GM12878 (cell line): ENCODE data around the gene TBPL2. TPM values are rescaled to one million over a fixed set of nuclear protein-coding genes. Genes with fewer than 3 reads are reported as not detected.

Experiments used
- ATAC-seq: fragments of 200-7000 bp; cut with Tn5 transposase; 3 replicates; pipeline ENCODE4 v1.9.1; 2020; ENCODE audit warnings: mild to moderate bottlenecking, moderate library complexity
- BruUV-seq: library from RNA; stranded (reverse); fragments of 400-500 nt; replicated peaks from 2 replicates; lab custom pipeline; 2021; lab: Mats Ljungman, UMichigan
- CTCF ChIA-PET: fragments of 300-600 bp; sonication (Branson Sonifier 250); formaldehyde crosslinking; extraction: SDS; loops from one replicate; lab custom pipeline; 2021; ENCODE audit warnings: inconsistent platforms; lab: Yijun Ruan, JAX
- POLR2A ChIA-PET: fragments of 350-600 bp; formaldehyde crosslinking; extraction: SDS; loops from one replicate; lab custom pipeline; 2021; ENCODE audit warnings: inconsistent platforms; lab: Charles Lee
- RAD21 ChIA-PET: fragments of 300-600 bp; sonication (Branson Sonifier 250); formaldehyde crosslinking; loops from one replicate; lab custom pipeline; 2023; ENCODE audit warnings: antibody characterized with exemption; ENCODE audit not compliant: unreplicated experiment; lab: Charles Lee
- SMC1A ChIA-PET: fragments of 300-600 bp; sonication (Branson Sonifier 250); formaldehyde crosslinking; loops from one replicate; lab custom pipeline; 2023; ENCODE audit not compliant: unreplicated experiment, uncharacterized antibody; lab: Charles Lee
- DNase-seq: peaks from one replicate; pipeline ENCODE4 v3.0.0-alpha.2; 2011; ENCODE audit warnings: low read depth, low spot score
- FAIRE-seq: peaks from 3 replicates; lab custom pipeline; 2011; peaks lifted over from hg19 to GRCh38; lab: Jason Lieb, UNC
- H2AFZ ChIP-seq: 2 replicates; pipeline ENCODE4 v1.6.0; 2011; ENCODE audit warnings: low read depth, low read length, control low read depth; ENCODE audit not compliant: control insufficient read depth
- H3K27ac ChIP-seq: 2 replicates; pipeline ENCODE4 v1.5.1; 2011; ENCODE audit warnings: control low read depth; ENCODE audit not compliant: control insufficient read depth, insufficient read depth
- H3K27me3 ChIP-seq, 2 experiments: replicated peaks in 1 of 2; 2 replicates each; pipeline versions ENCODE4 v1.6.0 to v1.6.1; 2011; ENCODE audit warnings: low read length in 1 of 2; ENCODE audit not compliant: control insufficient read depth in 2 of 2, insufficient read depth in 2 of 2
- H3K36me3 ChIP-seq, 2 experiments: 2 replicates each; pipeline ENCODE4 v1.5.1; 2011; ENCODE audit warnings: low read length in 1 of 2; ENCODE audit not compliant: control insufficient read depth in 2 of 2, insufficient read depth in 2 of 2
- H3K4me1 ChIP-seq: 2 replicates; pipeline ENCODE4 v1.6.1; 2011; ENCODE audit warnings: mild to moderate bottlenecking, low read length, moderate library complexity, mixed read lengths; ENCODE audit not compliant: control insufficient read depth, insufficient read depth
- H3K4me2 ChIP-seq: 2 replicates; pipeline ENCODE4 v1.6.0; 2011; ENCODE audit warnings: control low read depth; ENCODE audit not compliant: control insufficient read depth, insufficient read depth
- H3K4me3 ChIP-seq: fragments of 200-600 bp; sonication (generic); 2 replicates; pipeline ENCODE4 v1.5.1; 2016
- H3K79me2 ChIP-seq: 2 replicates; pipeline ENCODE4 v1.6.0; 2011; ENCODE audit warnings: low read length; ENCODE audit not compliant: control insufficient read depth, insufficient read depth
- H3K9ac ChIP-seq: 2 replicates; pipeline ENCODE4 v1.8.0; 2011; ENCODE audit warnings: low read length, control low read depth, mixed read lengths; ENCODE audit not compliant: control insufficient read depth, insufficient read depth
- H3K9me3 ChIP-seq: replicated peaks from 3 replicates; pipeline ENCODE4 v1.5.1; 2011; ENCODE audit warnings: mild to moderate bottlenecking, low read length; ENCODE audit not compliant: control insufficient read depth, insufficient read depth
- H4K20me1 ChIP-seq: 2 replicates; pipeline ENCODE4 v1.6.0; 2011; ENCODE audit not compliant: control insufficient read depth, insufficient read depth
- ELK1 ChIP-seq: IDR thresholded peaks from 2 replicates; pipeline ENCODE4 v1.6.1; 2012; ENCODE audit warnings: low read depth, low read length, improper control_type of control experiment
- EP300 ChIP-seq, 2 experiments: fragments of 150-350 bp in 1 of 2; IDR thresholded peaks; 2 replicates each; pipeline ENCODE4 v1.6.1; 2011 to 2012; ENCODE audit warnings: low read depth in 2 of 2, low read length in 2 of 2, borderline replicate concordance in 1 of 2, improper control_type of control experiment in 1 of 2, inconsistent platforms in 1 of 2; ENCODE audit not compliant: control insufficient read depth in 1 of 2
- GABPA ChIP-seq: IDR thresholded peaks from 2 replicates; pipeline ENCODE4 v1.6.1; 2014; ENCODE audit warnings: antibody characterized with exemption, low read depth, mild to moderate bottlenecking, inconsistent platforms
- GATAD2B ChIP-seq: fragments of 450-650 bp; conservative IDR thresholded peaks from 2 replicates; pipeline ENCODE4 v1.6.1; 2017; ENCODE audit warnings: low read depth, mild to moderate bottlenecking, moderate library complexity
- MAX ChIP-seq: IDR thresholded peaks from 2 replicates; pipeline ENCODE4 v1.6.1; 2012; ENCODE audit warnings: low read depth, low read length, improper control_type of control experiment
- NFYA ChIP-seq: IDR thresholded peaks from 2 replicates; pipeline ENCODE4 v1.6.1; 2011; ENCODE audit warnings: low read depth, mild to moderate bottlenecking, low read length, improper control_type of control experiment, borderline replicate concordance
- NRF1 ChIP-seq: conservative IDR thresholded peaks from 2 replicates; pipeline ENCODE4 v1.6.1; 2011; ENCODE audit warnings: mild to moderate bottlenecking, low read depth, low read length, improper control_type of control experiment
- SMARCA5 ChIP-seq: fragments of 450-650 bp; IDR thresholded peaks from 2 replicates; pipeline ENCODE4 v1.6.1; 2017; ENCODE audit warnings: mild to moderate bottlenecking
- SMC3 ChIP-seq: IDR thresholded peaks from 2 replicates; pipeline ENCODE4 v1.6.1; 2011; ENCODE audit warnings: low read length, improper control_type of control experiment, borderline replicate concordance
- SUZ12 ChIP-seq: fragments of 200-600 bp; sonication (generic); IDR thresholded peaks from one replicate; pipeline ENCODE4 v1.6.1; 2018; ENCODE audit warnings: antibody characterized with exemption, mild to moderate bottlenecking; ENCODE audit not compliant: unreplicated experiment
- ZNF384 ChIP-seq: IDR thresholded peaks from 2 replicates; pipeline ENCODE4 v1.6.1; 2012; ENCODE audit warnings: low read depth, mild to moderate bottlenecking, low read length, improper control_type of control experiment, borderline replicate concordance
- ZZZ3 ChIP-seq: IDR thresholded peaks from 2 replicates; pipeline ENCODE4 v1.6.1; 2011; ENCODE audit warnings: low read depth; ENCODE audit not compliant: control insufficient read depth, insufficient read length
- WGBS: methylation state at CpG from one replicate; pipeline ENCODE4 v1.1.6; 2016; ENCODE audit warnings: low lambda C conversion rate; ENCODE audit not compliant: insufficient replicate concordance, insufficient coverage; ENCODE audit errors: missing lambda C conversion rate; 5-methylcytosine and 5-hydroxymethylcytosine counted together
- in situ Hi-C: fragments of 300-500 bp; cut with MboI; formaldehyde crosslinking; loops from 9 replicates; pipeline ENCODE4 v1.14.3; 2018; ENCODE audit warnings: mixed read lengths
- intact Hi-C: fragments of 100-400 bp; cut with micrococcal nuclease; formaldehyde crosslinking; loops from one replicate; pipeline ENCODE4 v1.14.2; 2022; ENCODE audit not compliant: unreplicated experiment
- polyA plus RNA-seq, 11 experiments: library from polyadenylated mRNA; depleted of rRNA in 4 of 11; unstranded in 6 of 11; stranded (reverse) in 5 of 11; fragments of >200 nt; fragmentation: Nextera tagmentation in 4 of 11; fragmentation: Illumina TruSeq in 1 of 11; extraction: Ambion mirVana in 4 of 11; extraction: Trizol in 1 of 11; gene quantifications; 1 replicate in 1 of 11; 2 replicates in 10 of 11; pipeline versions ENCODE4 v1.2.1 to v1.2.3, GENCODE V29; 2011 to 2016; ENCODE audit warnings: inconsistent platforms in 2 of 11, missing spikeins in 2 of 11, low read depth in 1 of 11
- total RNA-seq, 4 experiments: library from RNA; depleted of rRNA in 3 of 4; stranded (reverse); fragments of >200 nt in 3 of 4; fragmentation: Illumina TruSeq in 1 of 4; extraction: Trizol in 1 of 4; gene quantifications; 2 replicates each; pipeline versions ENCODE4 v1.2.1 to v1.2.3, GENCODE V29; 2013 to 2021
- TF ChIP-seq, protein P1 (sequence below): fragments of 450-650 bp; IDR thresholded peaks from 2 replicates; pipeline ENCODE4 v1.6.1; 2017; ENCODE audit warnings: mild to moderate bottlenecking
- TF ChIP-seq, protein P2 (sequence below): fragments of 450-650 bp; conservative IDR thresholded peaks from 2 replicates; pipeline ENCODE4 v1.6.1; 2017; ENCODE audit warnings: mild to moderate bottlenecking, moderate library complexity

TBPL2 gene
- total and polyA plus RNA-seq, 10 of the 15 experiments (the other 5 are each of a cell fraction or from before 2014, with no cell fraction given): 0.41 TPM; not detected in 9

DNA sequence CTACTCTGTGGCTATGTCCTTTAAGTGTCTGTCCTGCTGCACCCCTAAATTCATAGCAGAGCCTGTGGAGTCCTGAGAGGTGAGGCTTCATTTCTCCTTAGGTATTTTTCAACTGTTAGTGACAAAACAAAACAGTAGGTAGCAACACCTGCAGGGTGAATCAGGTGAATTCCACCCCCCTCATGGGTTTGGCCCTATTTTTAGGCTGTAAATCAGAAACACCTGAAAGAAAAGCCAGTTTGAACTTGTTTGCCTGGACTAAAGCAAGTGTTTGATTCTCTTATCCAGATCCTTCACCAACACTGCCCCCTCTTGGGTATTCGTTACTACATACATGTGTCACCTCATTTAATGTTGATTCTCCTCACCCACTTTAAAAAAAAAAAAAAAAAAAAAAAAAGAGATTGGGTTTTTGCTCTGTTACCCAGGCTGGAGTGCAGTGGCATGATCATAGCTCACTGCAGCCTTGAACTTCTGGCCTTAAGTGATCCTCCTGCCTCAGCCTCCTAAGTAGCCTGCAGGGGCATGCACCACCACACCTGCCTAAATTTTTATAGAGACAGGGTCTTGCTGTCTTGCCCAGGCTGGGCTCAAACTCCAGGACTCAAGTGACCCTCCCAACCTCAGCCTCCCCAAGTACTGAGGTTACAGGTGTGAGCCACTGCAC, 10.3 kb downstream of the TBPL2 start (continued):
- TF ChIP-seq SUZ12 (no peak), ELK1 (no peak), ZNF384 (peak; percentile 82), EP300 (IDR thresholded peaks at IDR 0.05; ENCODE audit: borderline replicate concordance in 1 of 2, control insufficient read depth in 1 of 2, low read depth in 2 of 2, low read length in 2 of 2) (no peak), SMC3 (peak; percentile 43; the same call in 1 of the 2 replicates)

- DNase-seq (no peak), FAIRE-seq (no peak), ATAC-seq (no peak)
- ChIA-PET POLR2A (interaction anchor here (0.6 to 1.0 kb wide), 3 partner anchors 10 to 38 kb away, joined by 3 read pairs; no protein-coding TSS in a partner anchor), RAD21 (interaction anchor here (0.6 to 1.7 kb wide), 3 partner anchors 10 to 1063 kb away, joined by 3 to 5 read pairs (median 3); no protein-coding TSS in a partner anchor), CTCF (interaction anchor here (0.9 to 3.3 kb wide), 11 partner anchors 9 to 1063 kb away, joined by 3 to 18 read pairs (median 6); no protein-coding TSS in a partner anchor), SMC1A (interaction anchor here (0.7 to 1.5 kb wide), 4 partner anchors 8 to 154 kb away, joined by 3 to 6 read pairs (median 4); partner anchors contain the start of gene ATG14)
- in situ Hi-C loops: no loop called here
- peaks cover 3% of the 10 kb centered on the region; the same call in 1 of the 2 replicates for H3K4me1 ChIP-seq
- intact Hi-C loops: no loop called here
- 34% methylated on average over 7 of the region's 7 CpGs for WGBS
- H2AFZ ChIP-seq: no peak overlapping the region
- H3K4me3 ChIP-seq: no peak overlapping the region
- no TSS peak for BruUV-seq
- no peaks in the 10 kb centered on the region for H3K36me3 ChIP-seq
- no peak overlapping the region for H3K4me2 ChIP-seq
- TF ChIP-seq, protein P1, sequence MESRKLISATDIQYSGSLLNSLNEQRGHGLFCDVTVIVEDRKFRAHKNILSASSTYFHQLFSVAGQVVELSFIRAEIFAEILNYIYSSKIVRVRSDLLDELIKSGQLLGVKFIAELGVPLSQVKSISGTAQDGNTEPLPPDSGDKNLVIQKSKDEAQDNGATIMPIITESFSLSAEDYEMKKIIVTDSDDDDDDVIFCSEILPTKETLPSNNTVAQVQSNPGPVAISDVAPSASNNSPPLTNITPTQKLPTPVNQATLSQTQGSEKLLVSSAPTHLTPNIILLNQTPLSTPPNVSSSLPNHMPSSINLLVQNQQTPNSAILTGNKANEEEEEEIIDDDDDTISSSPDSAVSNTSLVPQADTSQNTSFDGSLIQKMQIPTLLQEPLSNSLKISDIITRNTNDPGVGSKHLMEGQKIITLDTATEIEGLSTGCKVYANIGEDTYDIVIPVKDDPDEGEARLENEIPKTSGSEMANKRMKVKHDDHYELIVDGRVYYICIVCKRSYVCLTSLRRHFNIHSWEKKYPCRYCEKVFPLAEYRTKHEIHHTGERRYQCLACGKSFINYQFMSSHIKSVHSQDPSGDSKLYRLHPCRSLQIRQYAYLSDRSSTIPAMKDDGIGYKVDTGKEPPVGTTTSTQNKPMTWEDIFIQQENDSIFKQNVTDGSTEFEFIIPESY: no peak
- no peak for TF ChIP-seq GATAD2B
- no peak for TF ChIP-seq NFYA
- no peak for TF ChIP-seq ZZZ3
- TF ChIP-seq SMARCA5: no peak
- TF ChIP-seq, protein P2, sequence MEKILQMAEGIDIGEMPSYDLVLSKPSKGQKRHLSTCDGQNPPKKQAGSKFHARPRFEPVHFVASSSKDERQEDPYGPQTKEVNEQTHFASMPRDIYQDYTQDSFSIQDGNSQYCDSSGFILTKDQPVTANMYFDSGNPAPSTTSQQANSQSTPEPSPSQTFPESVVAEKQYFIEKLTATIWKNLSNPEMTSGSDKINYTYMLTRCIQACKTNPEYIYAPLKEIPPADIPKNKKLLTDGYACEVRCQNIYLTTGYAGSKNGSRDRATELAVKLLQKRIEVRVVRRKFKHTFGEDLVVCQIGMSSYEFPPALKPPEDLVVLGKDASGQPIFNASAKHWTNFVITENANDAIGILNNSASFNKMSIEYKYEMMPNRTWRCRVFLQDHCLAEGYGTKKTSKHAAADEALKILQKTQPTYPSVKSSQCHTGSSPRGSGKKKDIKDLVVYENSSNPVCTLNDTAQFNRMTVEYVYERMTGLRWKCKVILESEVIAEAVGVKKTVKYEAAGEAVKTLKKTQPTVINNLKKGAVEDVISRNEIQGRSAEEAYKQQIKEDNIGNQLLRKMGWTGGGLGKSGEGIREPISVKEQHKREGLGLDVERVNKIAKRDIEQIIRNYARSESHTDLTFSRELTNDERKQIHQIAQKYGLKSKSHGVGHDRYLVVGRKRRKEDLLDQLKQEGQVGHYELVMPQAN: no peak
- TF ChIP-seq NRF1: no peak
- TF ChIP-seq MAX: no peak
- TF ChIP-seq GABPA: no peak
- no peaks in the 10 kb centered on the region for H4K20me1 ChIP-seq
- no peak overlapping the region for H3K27ac ChIP-seq
- H3K9ac ChIP-seq: no peak overlapping the region
- no peaks in the 10 kb centered on the region for H3K27me3 ChIP-seq
- H3K79me2 ChIP-seq: no peaks in the 10 kb centered on the region
- no peaks in the 10 kb centered on the region for H3K9me3 ChIP-seq
Observed at GRCh38 chr14:55427439-55427838, 13.0 kb downstream of the TBPL2 start.
